ENCODE data around the gene BLMH.

GRCh38 chr17:30308406-30308805, 16.7 kb upstream of the BLMH start:
- no peak for TF ChIP-seq ZSCAN32 (CRISPR knock-in tag; IDR thresholded peaks at IDR 0.05)
- TF ChIP-seq PREB (CRISPR knock-in tag; IDR thresholded peaks at IDR 0.05) = no peak
- TF ChIP-seq JUN (IDR thresholded peaks at IDR 0.05; ENCODE audit: borderline replicate concordance, low read depth, low read length) = no peak
- TF ChIP-seq JUN (CRISPR knock-in tag; IDR thresholded peaks at IDR 0.05; ENCODE audit: borderline replicate concordance) = no peak
- no peak for TF ChIP-seq CTCF (IDR thresholded peaks at IDR 0.05 in 2 of 3, conservative IDR thresholded peaks at IDR 0.05 in 1 of 3; ENCODE audit: insufficient read depth in 2 of 3, low read depth in 1 of 3, low read length in 3 of 3)
- TF ChIP-seq POLR2A (conservative IDR thresholded peaks at IDR 0.05) = no peak
- no peak for TF ChIP-seq KAT7 (CRISPR knock-in tag; IDR thresholded peaks at IDR 0.05; ENCODE audit: borderline replicate concordance)
- no peak for TF ChIP-seq POLR2G (IDR thresholded peaks at IDR 0.05; ENCODE audit: low read depth, low read length)
- TF ChIP-seq MLLT1 (IDR thresholded peaks at IDR 0.05) = no peak
- no peak for TF ChIP-seq BRCA1 (IDR thresholded peaks at IDR 0.05)
- no peak for TF ChIP-seq BRCA1 (CRISPR knock-in tag; IDR thresholded peaks at IDR 0.05)
- TF ChIP-seq DDX20 (tag; IDR thresholded peaks at IDR 0.05; ENCODE audit: low read depth) = no peak
- TF ChIP-seq GTF2F1 (IDR thresholded peaks at IDR 0.05; ENCODE audit: low read depth, low read length) = no peak
- no peak for TF ChIP-seq NR2C2 (CRISPR knock-in tag; IDR thresholded peaks at IDR 0.05)
- TF ChIP-seq NR2C2 (tag; IDR thresholded peaks at IDR 0.05) = no peak
- no peak for TF ChIP-seq TCF7 (IDR thresholded peaks at IDR 0.05; ENCODE audit: borderline replicate concordance)

Data from K562 (cell line).